Keratinocyte (primary cell): ENCODE measurements around the gene MBNL2.

Source experiments
- CTCF ChIP-seq, 3 experiments: IDR thresholded peaks in 1 of 3; conservative IDR thresholded peaks in 1 of 3; optimal IDR thresholded peaks in 1 of 3; 2 replicates in 2 of 3; 3 replicates in 1 of 3; pipeline versions ENCODE3 to v1.5.1; 2011; ENCODE audit warnings: low read length in 3 of 3, mild to moderate bottlenecking in 3 of 3, moderate library complexity in 2 of 3, control low read depth in 1 of 3, inconsistent platforms in 1 of 3; ENCODE audit not compliant: insufficient read depth in 2 of 3; ENCODE audit errors: extremely low read depth in 1 of 3
- EZH2 ChIP-seq: IDR thresholded peaks from one replicate; pipeline ENCODE4 v1.6.1; 2012; ENCODE audit warnings: inconsistent platforms, mild to moderate bottlenecking, low read length, moderate library complexity

GRCh38 chr13:97300871-97301270 is 78.7 kb downstream of the MBNL2 start:
- TF ChIP-seq EZH2, result no peak
- TF ChIP-seq CTCF (optimal IDR thresholded peaks at IDR 0.05 in 1 of 3, IDR thresholded peaks at IDR 0.05 in 1 of 3, conservative IDR thresholded peaks at IDR 0.05 in 1 of 3; ENCODE audit: extremely low read depth in 1 of 3, insufficient read depth in 2 of 3, low read length in 3 of 3), result no peak
